ENCODE measurements around the gene NT5DC3. TPM values are rescaled to one million over a fixed set of nuclear protein-coding genes. Genes with fewer than 3 reads are reported as not detected.

Gene NT5DC3
- total RNA-seq, 4 donors from 2014 or later = 64.5 to 185 (median 131) TPM

GRCh38 chr12:103727638-103728037, 113.4 kb downstream of the NT5DC3 start:
- WGBS, 2 donors (ENCODE audit: low coverage in 1 of 2) = 71 to 100% methylated on average over 1 to 3 of the region's 3 CpGs
- TF ChIP-seq POLR2AphosphoS5 (IDR thresholded peaks at IDR 0.05) (no peak), CTCF (IDR thresholded peaks at IDR 0.05) (no peak), EP300 (IDR thresholded peaks at IDR 0.05) (no peak), POLR2A (IDR thresholded peaks at IDR 0.05) (no peak)

GRCh38 chr12:103725398-103725797, 115.6 kb downstream of the NT5DC3 start:
- no peak for ATAC-seq
- Histone ChIP-seq H3K4me3 (no peak overlapping the region), H3K27me3 (no peaks in the 10 kb centered on the region), H3K27ac (no peak overlapping the region), H3K4me1 (no peaks in the 10 kb centered on the region), H3K36me3 (no peaks in the 10 kb centered on the region), H3K9me3 (no peaks in the 10 kb centered on the region)
- TF ChIP-seq CTCF (IDR thresholded peaks at IDR 0.05) = no peak
- no peak for TF ChIP-seq POLR2A (IDR thresholded peaks at IDR 0.05)
- no peak for TF ChIP-seq POLR2AphosphoS5 (IDR thresholded peaks at IDR 0.05)
- TF ChIP-seq EP300 (IDR thresholded peaks at IDR 0.05) = no peak
- 88 to 91% methylated on average over 8 of the region's 8 CpGs for WGBS, 2 donors (ENCODE audit: low coverage in 1 of 2)

More at GRCh38 chr12:103727638-103728037, 113.4 kb downstream of the NT5DC3 start:
- Histone ChIP-seq H3K27me3 (no peaks in the 10 kb centered on the region), H3K36me3 (no peaks in the 10 kb centered on the region), H3K4me1 (no peaks in the 10 kb centered on the region), H3K27ac (no peak overlapping the region), H3K9me3 (peaks cover 0 to 9% (median 0%) of the 10 kb centered on the region in 3 donors), H3K4me3 (no peak overlapping the region)
- ATAC-seq = no peak

Other genes starting within 250 kb of the NT5DC3 start
- gene HSP90B1, start 89.2 kb upstream of the NT5DC3 start, total RNA-seq = 100 to 1,000 TPM; 137 to 334 (median 231) TPM
- 10 to 100 TPM; 12.5 to 30.4 (median 21.3) TPM for gene TDG, start 124.6 kb upstream of the NT5DC3 start, total RNA-seq
- gene GLT8D2, start 209.0 kb upstream of the NT5DC3 start, total RNA-seq = 10 to 100 TPM in 3 of 4 donors, 1 to 10 TPM in 1; 6.9 to 20.2 (median 14.2) TPM
- gene HCFC2, start 223.3 kb upstream of the NT5DC3 start, total RNA-seq = 10 to 100 TPM; 29.0 to 54.5 (median 36.1) TPM